GM21360 (cell line): ENCODE measurements around the gene SETDB2.
A peak's percentile ranks its signal among the peaks of the same experiment; 100 is the strongest.

Source experiments
- ATAC-seq: cut with Tn5 transposase; IDR thresholded peaks from one replicate; pipeline ENCODE4 v1.9.1; 2021; ENCODE audit warnings: mild to moderate bottlenecking, moderate library complexity; ENCODE audit not compliant: unreplicated experiment

SETDB2 gene, protein sequence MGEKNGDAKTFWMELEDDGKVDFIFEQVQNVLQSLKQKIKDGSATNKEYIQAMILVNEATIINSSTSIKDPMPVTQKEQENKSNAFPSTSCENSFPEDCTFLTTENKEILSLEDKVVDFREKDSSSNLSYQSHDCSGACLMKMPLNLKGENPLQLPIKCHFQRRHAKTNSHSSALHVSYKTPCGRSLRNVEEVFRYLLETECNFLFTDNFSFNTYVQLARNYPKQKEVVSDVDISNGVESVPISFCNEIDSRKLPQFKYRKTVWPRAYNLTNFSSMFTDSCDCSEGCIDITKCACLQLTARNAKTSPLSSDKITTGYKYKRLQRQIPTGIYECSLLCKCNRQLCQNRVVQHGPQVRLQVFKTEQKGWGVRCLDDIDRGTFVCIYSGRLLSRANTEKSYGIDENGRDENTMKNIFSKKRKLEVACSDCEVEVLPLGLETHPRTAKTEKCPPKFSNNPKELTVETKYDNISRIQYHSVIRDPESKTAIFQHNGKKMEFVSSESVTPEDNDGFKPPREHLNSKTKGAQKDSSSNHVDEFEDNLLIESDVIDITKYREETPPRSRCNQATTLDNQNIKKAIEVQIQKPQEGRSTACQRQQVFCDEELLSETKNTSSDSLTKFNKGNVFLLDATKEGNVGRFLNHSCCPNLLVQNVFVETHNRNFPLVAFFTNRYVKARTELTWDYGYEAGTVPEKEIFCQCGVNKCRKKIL

DNA sequence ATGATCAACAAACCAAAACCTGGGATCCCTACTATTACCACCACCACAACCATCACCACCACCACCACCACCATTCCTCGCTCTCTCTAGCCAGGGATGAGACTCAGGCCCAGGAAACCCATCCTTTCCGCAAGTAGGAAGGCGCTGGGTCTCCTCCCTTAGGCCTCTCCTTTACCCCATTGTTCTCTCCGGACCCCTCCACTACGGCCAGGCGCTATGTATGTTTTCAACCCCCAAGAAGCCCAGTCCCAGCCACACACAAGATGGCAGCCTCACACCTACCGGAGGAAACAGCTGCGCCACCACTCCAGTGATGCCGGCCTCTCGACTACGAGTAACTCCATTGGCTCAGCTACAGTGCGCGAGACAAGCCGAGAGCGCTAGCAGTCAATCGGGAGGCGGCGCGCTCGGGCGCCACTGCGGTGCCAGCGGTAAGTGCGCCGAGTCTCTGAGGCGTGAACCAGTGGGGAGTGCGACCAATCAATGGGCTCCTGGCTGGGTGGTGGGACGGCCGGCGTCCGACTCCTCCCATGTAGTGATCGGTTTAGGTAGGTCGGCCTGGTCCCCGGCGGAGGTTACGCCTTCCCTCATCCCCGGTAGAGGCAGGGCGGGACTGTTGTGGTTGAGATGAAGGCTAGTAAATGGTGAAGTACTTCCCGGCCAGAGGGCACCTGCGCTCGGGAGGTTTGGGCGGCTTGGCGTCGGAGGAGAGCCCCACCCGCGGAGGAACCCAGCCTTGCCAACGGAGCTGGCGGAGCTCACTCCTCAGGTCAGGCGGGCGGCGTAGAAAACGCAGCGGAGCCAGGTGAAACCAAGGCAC is at the start of gene SETDB2, which contains the start of gene CAB39L:
SETDB2 (plus strand) TSS at position 571 of the 820 bp plus-strand sequence. CDS start 7,620 bp downstream, outside the sequence.
CAB39L (minus strand) TSS at position 361 of the 820 bp plus-strand sequence. CDS start 61,154 bp downstream, outside the sequence.
- peak; percentile 92 for ATAC-seq

DNA sequence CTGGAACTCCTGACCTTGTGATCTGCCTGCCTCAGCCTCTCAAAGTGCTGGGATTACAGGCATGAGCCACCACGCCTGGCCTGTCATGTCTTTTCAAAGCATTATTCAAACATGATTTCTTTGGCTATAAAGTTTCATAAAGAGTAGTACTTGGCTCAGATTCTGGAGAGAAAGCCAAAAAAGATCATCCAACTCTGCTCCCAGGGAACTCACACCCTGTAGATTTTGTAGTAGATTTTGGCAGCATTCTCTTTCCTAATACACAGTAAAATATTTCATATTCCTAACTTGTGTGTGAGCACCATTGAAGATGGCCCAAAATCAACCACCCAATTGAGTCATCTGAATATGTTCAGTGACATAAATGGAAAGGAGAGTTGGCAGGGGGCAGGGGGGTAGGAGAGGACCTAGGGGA is 48.6 kb upstream of the SETDB2 start:
- no peak for ATAC-seq

DNA sequence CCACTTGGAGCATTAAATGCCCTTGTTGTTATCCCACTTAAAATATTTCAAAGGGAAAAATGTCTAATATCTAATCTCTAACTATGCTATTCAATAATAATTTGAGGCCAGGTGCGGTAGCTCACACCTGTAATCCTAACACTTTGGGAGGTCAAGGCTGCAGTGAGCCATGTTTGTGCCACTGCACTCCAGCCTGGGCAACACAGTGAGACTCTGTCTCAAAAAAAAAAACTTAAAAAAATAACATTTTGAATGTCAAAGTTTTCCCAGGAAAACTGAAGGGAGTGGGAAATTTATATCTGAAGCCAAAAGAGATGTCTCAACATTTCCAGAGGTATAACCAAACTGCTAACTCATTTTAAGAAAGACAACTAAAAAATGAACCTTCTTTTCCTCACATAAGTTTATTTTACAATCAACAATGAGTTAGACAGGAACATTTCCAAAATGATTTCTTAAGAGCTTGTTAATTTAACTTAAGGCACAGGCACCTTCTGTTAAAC is 48.1 kb upstream of the SETDB2 start:
- ATAC-seq: no peak

DNA sequence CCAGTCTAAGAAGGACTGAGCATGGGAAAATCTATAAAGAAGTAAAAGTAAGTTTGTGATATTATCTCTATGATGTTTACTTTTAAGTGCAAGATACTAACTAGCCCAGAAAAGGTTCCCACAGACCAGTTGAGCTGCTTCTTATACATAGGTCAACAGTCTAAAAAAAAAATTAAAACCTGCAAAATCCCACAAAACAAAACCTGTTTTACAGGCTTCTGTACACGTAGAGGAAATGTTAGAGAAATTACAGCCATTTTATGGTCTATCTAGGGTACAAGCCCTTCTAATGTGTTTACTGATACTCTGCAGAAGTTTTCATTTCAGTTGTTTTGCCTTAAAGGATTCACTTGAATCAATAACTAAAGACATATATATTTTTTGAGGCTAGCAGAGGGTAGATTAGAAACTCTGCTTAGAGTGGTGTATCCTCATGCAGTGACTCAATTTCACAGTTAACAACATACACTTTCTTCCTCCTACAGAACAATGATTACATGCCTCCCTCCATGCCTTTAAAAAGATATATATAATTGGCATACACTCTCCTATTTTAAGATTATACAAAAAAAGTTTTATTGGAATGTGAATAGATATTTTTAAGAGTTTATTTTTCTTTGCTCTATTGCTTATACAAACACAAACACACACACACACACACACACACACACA is 44.1 kb upstream of the SETDB2 start:
- ATAC-seq: no peak

DNA sequence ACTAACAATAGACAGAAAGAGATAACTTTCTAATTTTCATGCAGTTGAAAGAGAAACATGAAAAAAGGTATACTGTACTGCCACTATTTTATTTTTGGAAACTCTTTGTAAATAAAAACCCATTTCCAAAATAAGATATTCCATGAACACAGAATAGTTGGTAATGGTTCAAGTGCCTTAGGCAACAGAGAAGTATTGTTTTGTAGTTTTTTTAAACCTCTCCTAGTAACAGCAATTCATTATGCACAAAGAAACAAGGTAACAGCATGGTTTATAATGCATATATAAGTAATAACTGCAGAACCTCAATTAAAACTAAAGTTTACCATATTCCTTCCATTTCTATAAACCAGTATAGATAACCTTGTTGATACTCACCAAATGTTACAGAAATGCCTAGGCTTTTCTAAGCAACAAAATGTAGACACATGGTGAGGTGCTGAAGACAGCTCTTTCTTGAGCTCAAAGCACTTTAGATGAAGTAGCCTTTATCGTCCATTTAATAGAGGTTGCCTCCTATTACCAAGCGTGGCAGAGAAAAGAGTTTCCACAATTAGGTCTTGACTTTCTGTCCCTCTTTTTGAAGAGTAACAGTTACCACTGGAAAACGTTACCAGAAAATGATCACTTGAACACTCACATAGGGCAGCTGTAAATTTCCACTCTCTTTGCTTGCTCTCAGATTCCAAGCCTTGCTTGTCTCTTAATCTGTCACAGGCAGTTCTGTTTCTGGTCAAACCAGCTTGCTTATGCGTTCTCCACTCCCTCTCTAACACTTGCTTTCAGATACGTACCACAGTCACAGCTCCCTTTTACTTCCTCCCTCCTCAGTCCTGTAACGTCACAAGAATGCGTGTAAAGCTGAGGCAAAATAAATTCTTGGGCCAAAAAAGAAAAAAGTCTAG is 43.1 kb upstream of the SETDB2 start:
- ATAC-seq: peak; percentile 87

DNA sequence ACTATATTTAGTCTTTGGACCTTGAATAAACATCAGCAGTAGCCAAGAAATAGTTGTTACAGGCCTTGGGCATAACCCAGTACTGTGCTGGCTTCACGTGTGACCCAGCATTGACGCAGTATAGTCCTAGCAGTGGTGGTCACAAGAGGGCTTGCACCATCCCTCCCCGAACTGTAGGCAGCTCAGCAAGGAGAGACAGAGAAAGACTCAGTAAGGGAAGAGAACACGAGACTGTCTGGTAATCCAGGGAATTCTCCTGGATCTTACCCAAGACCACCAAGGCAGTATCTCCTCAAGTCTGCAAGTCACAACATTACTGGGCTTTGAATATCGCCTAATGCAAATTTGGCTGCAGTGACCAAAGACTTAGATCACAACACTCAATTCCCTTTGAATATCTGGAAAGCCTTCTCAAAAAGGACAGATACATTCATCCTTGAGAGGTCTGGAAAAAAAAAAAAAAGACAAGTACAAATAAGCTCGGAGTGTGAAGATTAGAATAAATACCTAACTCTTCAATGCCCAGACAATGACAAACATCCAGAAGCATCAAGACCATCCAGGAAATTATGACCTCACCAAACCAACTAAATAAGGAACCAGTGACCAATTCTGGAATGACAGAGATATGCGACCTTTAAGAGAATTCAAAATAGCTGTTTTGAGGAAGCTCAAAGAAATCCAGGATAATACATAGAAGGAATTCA is 39.9 kb upstream of the SETDB2 start:
- ATAC-seq: no peak

DNA sequence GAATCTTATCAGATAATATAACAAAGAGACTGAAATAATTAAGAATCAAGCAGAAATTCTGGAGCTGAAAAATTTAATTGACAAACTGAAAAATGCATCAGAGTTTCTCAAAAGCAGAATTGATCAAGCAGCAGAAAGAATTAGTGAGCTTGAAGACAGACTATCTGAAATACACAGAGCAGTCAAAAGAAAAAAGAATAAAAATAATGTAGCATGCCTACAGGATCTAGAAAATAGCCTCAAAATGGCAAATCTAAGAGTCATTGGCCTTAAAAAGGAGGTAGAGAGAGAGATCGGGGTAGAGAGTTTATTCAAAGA is 39.4 kb upstream of the SETDB2 start:
- no peak for ATAC-seq

DNA sequence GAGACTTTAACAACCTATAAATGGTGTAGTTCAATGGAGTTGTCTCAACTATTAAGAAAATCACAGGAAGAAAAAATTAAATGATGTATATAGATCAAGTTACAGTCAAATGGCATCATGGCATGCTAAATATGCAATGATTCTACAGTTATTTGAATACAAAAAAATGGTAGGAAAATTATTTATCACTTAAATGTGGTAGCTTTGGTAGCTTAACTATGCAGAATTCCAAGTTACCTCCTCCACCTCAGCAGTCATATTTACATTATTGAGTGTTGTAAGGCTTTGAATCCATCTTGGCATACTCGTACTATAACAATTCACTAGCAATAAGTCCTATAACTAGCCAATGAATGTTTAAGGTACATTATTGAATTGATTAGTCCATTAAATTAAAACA is 37.0 kb upstream of the SETDB2 start:
- no peak for ATAC-seq

DNA sequence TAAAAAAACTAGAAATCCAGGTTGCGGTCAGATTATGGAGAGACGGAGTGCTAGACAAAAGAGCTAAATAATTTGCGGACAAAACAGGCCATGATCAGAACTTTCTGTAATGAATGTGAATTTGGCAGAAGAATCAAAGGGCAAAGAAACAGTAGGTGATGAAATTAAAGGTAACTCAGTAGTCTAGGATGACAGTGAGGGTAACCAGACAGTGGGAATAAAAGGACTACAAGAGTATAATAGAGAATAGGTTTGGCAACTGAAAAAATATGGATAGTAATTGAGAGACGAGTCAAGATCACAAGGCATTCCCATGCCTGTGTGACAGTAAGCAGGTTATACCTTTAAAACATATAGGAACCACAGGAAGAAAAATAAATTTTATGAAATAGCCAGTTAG is 36.1 kb upstream of the SETDB2 start:
- no peak for ATAC-seq

DNA sequence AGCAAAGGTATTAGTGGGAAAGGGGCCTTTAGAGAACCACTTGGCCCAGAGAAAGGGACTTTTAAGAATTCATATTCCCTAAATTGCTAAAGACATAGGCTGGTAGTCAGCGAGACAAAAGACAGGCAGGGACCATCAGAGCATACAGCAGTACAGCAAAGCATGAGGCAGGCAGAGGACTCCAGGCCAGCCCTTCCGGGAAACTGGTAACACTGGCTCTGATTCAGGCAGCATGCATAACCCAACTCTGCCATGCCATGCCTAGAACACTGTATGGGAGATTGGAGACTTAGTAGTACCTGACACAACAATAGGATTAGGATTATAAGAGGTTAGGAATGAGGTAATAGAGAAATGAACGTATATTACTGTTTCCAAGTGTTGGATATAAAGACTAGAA is 35.1 kb upstream of the SETDB2 start:
- no peak for ATAC-seq

DNA sequence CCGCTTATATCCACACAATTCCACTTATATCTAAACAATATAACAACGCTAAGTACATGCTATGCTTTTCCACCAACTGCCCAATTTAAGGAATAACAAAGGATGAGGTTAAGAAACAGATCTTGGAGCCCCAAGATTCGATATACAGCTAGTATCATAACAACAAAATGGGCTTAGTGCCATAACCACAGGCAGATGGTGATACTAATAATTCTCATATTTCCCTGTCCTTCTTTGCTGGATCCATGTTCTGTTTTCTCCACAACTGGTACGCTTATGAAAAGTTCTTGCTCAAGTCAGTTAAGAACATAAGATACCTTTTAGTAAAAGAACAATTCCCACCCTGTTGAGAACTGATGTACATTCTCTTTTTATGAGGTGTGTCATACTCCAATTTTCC is 34.1 kb upstream of the SETDB2 start:
- ATAC-seq: no peak

DNA sequence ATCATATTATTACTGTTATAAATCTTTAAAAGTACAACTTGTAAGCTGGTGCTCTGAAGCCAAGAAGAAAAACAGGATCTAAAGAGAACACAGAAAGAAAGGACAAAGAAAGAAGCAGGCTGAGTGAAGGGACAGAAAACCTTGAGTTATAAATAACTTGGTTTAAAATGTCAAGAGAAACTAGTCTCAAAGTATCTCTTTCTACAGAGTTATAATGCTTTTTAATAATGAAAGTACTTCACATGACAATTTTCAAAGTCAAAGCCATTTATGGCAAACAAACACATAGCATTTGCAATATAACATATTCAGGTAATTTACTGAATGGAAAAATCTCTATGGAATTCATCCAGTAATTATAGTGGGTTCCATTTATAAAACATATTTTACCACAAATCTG is 33.6 kb upstream of the SETDB2 start:
- no peak for ATAC-seq

DNA sequence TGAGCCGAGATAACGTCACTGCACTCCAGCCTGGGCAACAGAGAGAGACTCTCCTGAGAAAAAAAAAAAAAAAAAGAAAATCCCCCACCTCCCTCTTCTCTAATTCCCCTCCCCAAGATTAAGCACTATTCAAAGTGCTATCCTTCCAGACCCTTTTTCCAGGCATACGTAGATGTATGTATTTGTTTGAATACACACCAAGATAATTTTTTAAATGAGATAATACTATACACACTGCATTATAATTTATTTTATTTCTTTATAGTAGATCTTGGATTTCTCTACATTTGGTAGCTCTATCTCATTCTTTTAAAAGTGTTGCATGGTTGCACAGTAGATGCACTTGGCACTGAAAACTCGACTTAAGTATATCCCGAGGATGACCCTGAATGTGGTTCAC is 32.7 kb upstream of the SETDB2 start:
- no peak for ATAC-seq

DNA sequence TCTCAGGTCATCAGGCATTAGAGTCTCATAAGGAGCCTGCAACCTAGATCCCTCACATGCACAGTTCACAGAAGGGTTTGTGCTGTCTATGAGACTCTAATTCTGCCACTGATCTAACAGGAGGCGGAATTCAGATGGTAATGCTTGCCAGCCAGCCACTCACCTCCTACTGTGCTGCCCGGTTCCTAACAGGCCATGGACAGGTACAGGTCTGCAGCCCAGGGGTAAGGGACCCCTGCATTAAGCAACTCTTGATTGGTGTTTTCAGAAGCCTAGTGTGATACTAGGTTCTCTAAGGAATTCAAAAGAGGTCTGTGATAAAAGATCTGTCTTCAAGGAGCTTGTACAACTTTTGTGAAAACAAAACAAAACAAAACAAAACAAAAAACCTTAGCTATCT is 31.3 kb upstream of the SETDB2 start:
- no peak for ATAC-seq

DNA sequence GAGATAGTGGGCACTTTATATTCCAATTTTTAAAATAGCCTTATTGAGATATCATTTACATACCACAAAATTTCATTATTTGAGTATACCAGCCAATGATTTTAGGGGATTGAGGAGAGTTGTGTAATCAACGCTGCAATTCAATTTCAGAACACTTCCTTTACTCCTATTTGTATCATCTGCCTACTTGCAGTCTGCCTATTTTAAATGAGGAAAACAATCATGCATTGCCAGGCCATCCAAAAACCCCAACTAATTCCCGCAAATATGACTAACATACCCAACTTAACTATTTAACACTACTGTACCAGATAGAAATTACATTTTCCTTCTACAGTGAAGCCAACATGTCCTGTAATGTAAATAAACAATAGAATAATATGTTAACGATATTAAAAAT is 26.9 kb upstream of the SETDB2 start:
- ATAC-seq: no peak

DNA sequence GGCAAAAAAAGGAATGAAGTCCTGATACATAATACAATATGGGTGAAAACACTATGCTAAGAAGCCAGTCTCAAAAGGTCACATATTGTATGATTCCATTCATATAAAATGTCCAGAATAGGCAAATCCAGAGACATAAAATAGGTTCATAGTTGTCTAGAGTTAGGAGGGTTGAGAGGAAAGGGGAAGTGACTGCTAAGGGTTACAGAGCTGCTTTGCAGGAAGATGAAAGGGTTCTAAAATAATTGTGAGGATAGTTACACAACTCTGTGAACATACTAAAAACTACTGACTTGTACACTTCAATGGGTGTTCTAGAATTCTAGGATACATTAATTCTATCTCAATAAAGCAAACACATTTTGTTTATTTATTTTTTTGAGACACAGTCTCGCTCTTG is 25.9 kb upstream of the SETDB2 start:
- ATAC-seq: no peak

DNA sequence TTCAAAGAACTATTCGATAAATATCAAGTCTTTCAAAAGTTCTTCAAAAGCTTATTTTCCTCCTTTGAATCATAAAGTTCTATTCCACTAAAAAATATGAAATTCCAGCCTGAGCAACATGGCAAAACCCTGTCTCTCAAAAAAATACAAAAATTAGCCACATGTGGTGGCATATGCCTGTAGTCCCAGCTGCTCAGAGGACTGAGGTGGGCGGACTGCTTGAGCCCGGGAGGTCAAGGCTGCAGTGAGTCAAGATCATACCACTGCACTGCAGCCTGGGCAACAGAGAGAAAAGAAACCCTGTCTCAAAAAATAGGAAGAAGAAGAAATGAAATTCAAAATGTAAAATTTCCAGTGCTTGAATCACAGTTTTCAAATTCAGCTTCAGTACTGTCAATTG is 24.8 kb upstream of the SETDB2 start:
- ATAC-seq: no peak

DNA sequence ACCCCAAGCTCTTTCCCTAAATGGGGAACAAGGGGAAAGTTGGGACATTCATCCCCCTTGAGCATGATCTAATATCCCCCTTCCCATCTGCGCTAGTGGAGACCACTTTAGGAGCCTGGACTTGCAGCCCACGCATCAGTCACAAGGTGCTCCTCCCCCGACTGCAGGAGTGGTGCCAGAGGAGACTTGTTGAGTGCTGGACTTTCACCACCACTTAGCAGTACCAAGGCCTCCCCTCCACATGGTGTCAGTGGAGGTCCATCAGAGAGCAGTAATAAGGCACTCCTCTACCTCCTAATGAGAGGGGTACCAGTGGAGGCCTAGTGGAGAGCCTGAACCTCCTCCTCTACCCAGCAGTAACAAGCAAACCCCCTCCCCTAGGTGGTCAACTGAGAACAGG is 22.7 kb upstream of the SETDB2 start:
- no peak for ATAC-seq

DNA sequence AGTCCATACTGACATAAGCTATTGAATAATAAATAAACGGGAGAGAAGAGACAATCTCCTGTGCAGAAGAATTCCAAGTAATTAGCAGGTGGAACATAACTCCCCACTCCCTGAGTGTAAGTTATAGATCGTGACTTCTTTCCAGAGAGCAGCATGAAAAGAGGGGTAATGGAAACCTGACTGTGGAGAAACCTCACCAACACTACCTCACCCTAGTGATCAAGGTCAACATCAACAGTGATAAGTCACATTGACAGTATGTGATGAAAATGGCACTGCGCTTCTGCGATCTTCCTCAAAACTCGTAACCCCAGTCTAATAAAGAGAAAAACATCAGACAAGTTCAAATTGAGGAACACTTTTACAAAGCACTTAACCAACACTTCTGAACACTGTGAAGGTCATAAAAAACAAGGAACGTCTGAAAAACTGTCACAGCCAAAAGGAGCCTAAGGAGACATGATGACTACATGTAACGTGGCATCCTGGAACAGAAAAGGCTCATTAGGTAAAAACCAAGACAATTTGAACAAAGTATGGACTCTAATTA is 20.0 kb upstream of the SETDB2 start:
- ATAC-seq: no peak
